Smooth muscle cell (in vitro differentiated cells): ENCODE data around the gene ORC4. TPM values are rescaled to one million over a fixed set of nuclear protein-coding genes. Genes with fewer than 3 reads are reported as not detected.

Source experiments
- DNase-seq: peaks from one replicate; lab custom pipeline; 2025; ENCODE audit not compliant: unreplicated experiment; lab: John Stamatoyannopoulos, UW
- H2AFZ ChIP-seq: fragments of 200-600 bp; sonication (generic); 2 replicates; pipeline ENCODE4 v1.6.0; 2016; ENCODE audit warnings: antibody characterized with exemption, low read depth, mild to moderate bottlenecking
- H3F3A ChIP-seq: fragments of 200-600 bp; sonication (generic); 2 replicates; pipeline ENCODE4 v1.6.0; 2017; ENCODE audit warnings: antibody characterized with exemption, low read depth
- H3K27ac ChIP-seq: fragments of 200-600 bp; sonication (generic); 2 replicates; pipeline ENCODE4 v1.5.1; 2016; ENCODE audit warnings: low read depth, mild to moderate bottlenecking
- H3K27me3 ChIP-seq: fragments of 200-600 bp; sonication (generic); 2 replicates; pipeline ENCODE4 v1.6.1; 2016; ENCODE audit warnings: low read depth, mild to moderate bottlenecking
- H3K36me3 ChIP-seq: fragments of 200-600 bp; sonication (generic); 2 replicates; pipeline ENCODE4 v1.5.1; 2016; ENCODE audit warnings: low read depth
- H3K4me1 ChIP-seq: fragments of 200-600 bp; sonication (generic); 2 replicates; pipeline ENCODE4 v1.5.1; 2016; ENCODE audit warnings: low read depth
- H3K4me2 ChIP-seq: fragments of 200-600 bp; sonication (generic); 2 replicates; pipeline ENCODE4 v1.6.0; 2016; ENCODE audit warnings: mild to moderate bottlenecking
- H3K4me3 ChIP-seq: fragments of 200-600 bp; sonication (generic); 2 replicates; pipeline ENCODE4 v1.5.1; 2016; ENCODE audit warnings: mild to moderate bottlenecking
- H3K79me2 ChIP-seq: fragments of 200-600 bp; sonication (generic); 2 replicates; pipeline ENCODE4 v1.6.0; 2016; ENCODE audit warnings: low read depth, mild to moderate bottlenecking
- H3K9ac ChIP-seq: fragments of 200-600 bp; sonication (generic); 2 replicates; pipeline ENCODE4 v1.6.0; 2016; ENCODE audit warnings: low read depth
- H3K9me3 ChIP-seq: fragments of 200-600 bp; sonication (generic); replicated peaks from 2 replicates; pipeline ENCODE4 v1.5.1; 2016; ENCODE audit warnings: low read depth
- H4K20me1 ChIP-seq: fragments of 200-600 bp; sonication (generic); 2 replicates; pipeline ENCODE4 v1.6.0; 2016; ENCODE audit warnings: low read depth
- CTCF ChIP-seq: fragments of 200-600 bp; sonication (generic); IDR thresholded peaks from 2 replicates; pipeline ENCODE4 v1.5.1; 2017; ENCODE audit warnings: borderline replicate concordance, mild to moderate bottlenecking, antibody characterized with exemption; ENCODE audit not compliant: insufficient read depth, poor library complexity, severe bottlenecking
- WGBS: methylation state at CpG from one replicate; pipeline ENCODE4 v1.1.7; 2016; ENCODE audit warnings: low lambda C conversion rate; 5-methylcytosine and 5-hydroxymethylcytosine counted together
- polyA plus RNA-seq: library from polyadenylated mRNA; unstranded; fragments of >200 nt; fragmentation: Nextera tagmentation; extraction: Ambion mirVana; gene quantifications from 2 replicates; pipeline ENCODE4 v1.2.1, GENCODE V29; 2016
- total RNA-seq: library from RNA; depleted of rRNA; stranded (reverse); fragments of >200 nt; gene quantifications from 2 replicates; pipeline ENCODE4 v1.2.3, GENCODE V29; 2014

ORC4 gene
- total RNA-seq: 75.3 and 84.8 TPM in 2 replicates
- 22.9 and 23.7 TPM in 2 replicates for polyA plus RNA-seq

GRCh38 chr2:148020111-148021058, at the start of gene ORC4:
ORC4 (minus strand) TSS chr2:148020737; CDS start chr2:147975958, 44,779 bp downstream.
- H3K36me3 ChIP-seq: peaks cover 4% of the 10 kb centered on the region
- no peaks in the 10 kb centered on the region for H3K9me3 ChIP-seq
- peak within 1 kb of the TSS; percentile 80 for H3K4me3 ChIP-seq
- TF ChIP-seq CTCF: peak; percentile 21
- H3F3A ChIP-seq: no peaks in the 10 kb centered on the region
- peaks cover 22% of the 10 kb centered on the region for H4K20me1 ChIP-seq
- peak within 1 kb of the TSS; percentile 71 for H2AFZ ChIP-seq
- H3K27me3 ChIP-seq: no peaks in the 10 kb centered on the region
- peak within 1 kb of the TSS; percentile 85 for H3K27ac ChIP-seq
- H3K9ac ChIP-seq: peak within 1 kb of the TSS; percentile 87
- H3K4me2 ChIP-seq: peak within 1 kb of the TSS; percentile 98
- peak; percentile 87 for DNase-seq
- H3K79me2 ChIP-seq: peaks cover 87% of the 10 kb centered on the region
- WGBS: under 1% methylated on average over 35 of the region's 52 CpGs
- peaks cover 26% of the 10 kb centered on the region for H3K4me1 ChIP-seq

- no peaks in the 10 kb centered on the region for H3K9me3 ChIP-seq
- H3K4me1 ChIP-seq: no peaks in the 10 kb centered on the region
- H4K20me1 ChIP-seq: peaks cover 37% of the 10 kb centered on the region
- no peak for DNase-seq
- H2AFZ ChIP-seq: no peak overlapping the region
- no peak overlapping the region for H3K4me2 ChIP-seq
- peaks cover 5% of the 10 kb centered on the region for H3K79me2 ChIP-seq
- no peak overlapping the region for H3K27ac ChIP-seq
- no peak overlapping the region for H3K4me3 ChIP-seq
- H3K36me3 ChIP-seq: peaks cover 3% of the 10 kb centered on the region
- H3K9ac ChIP-seq: no peak overlapping the region
- TF ChIP-seq CTCF: no peak
- no peaks in the 10 kb centered on the region for H3K27me3 ChIP-seq
- WGBS: 100% methylated on average over 1 of the region's 1 CpG
- H3F3A ChIP-seq: no peaks in the 10 kb centered on the region
Observed at GRCh38 chr2:148067801-148068200, 47.3 kb upstream of the ORC4 start.

- Histone ChIP-seq H3K27ac (no peak overlapping the region), H2AFZ (no peak overlapping the region), H3F3A (no peaks in the 10 kb centered on the region), H4K20me1 (peaks cover 25% of the 10 kb centered on the region), H3K4me2 (no peak overlapping the region), H3K9me3 (no peaks in the 10 kb centered on the region), H3K36me3 (no peaks in the 10 kb centered on the region), H3K27me3 (no peaks in the 10 kb centered on the region), H3K9ac (no peak overlapping the region), H3K4me1 (no peaks in the 10 kb centered on the region), H3K4me3 (no peak overlapping the region), H3K79me2 (peaks cover 5% of the 10 kb centered on the region)
- WGBS: 87% methylated on average over 6 of the region's 6 CpGs
- TF ChIP-seq CTCF: no peak
- no peak for DNase-seq
Observed at GRCh38 chr2:148065936-148066335, 45.4 kb upstream of the ORC4 start.
